ENCODE results near the gene ANAPC2.

The ANAPC2 gene

GRCh38 chr9:137173796-137174664 lies 14.3 kb downstream of the ANAPC2 start:
- DNase-seq, result no peak

- no peak for DNase-seq
Observed at GRCh38 chr9:137172901-137173795, 15.2 kb downstream of the ANAPC2 start.

- DNase-seq, result no peak
Observed at GRCh38 chr9:137171149-137171900, 17.0 kb downstream of the ANAPC2 start.

- DNase-seq, result no peak
Observed at GRCh38 chr9:137170486-137171148, 17.7 kb downstream of the ANAPC2 start.

- no peak for DNase-seq
Observed at GRCh38 chr9:137169896-137170358, 18.4 kb downstream of the ANAPC2 start, which contains the start of gene LRRC26. TSS of gene LRRC26 (minus strand) at chr9:137170051. CDS start at chr9:137169943, 108 bp downstream.

GRCh38 chr9:137168904-137169856 lies 19.2 kb downstream of the ANAPC2 start:
- no peak for DNase-seq

- no peak for DNase-seq
Observed at GRCh38 chr9:137168573-137168903, 19.8 kb downstream of the ANAPC2 start.

- no peak for DNase-seq
Observed at GRCh38 chr9:137167747-137168572, 20.4 kb downstream of the ANAPC2 start.

- no peak for DNase-seq
Observed at GRCh38 chr9:137167277-137167746, 21.0 kb downstream of the ANAPC2 start.

GRCh38 chr9:137166380-137167229 lies 21.8 kb downstream of the ANAPC2 start:
- DNase-seq, result no peak

- DNase-seq, result no peak
Observed at GRCh38 chr9:137165250-137165836, 23.0 kb downstream of the ANAPC2 start.

GRCh38 chr9:137164370-137165249 lies 23.8 kb downstream of the ANAPC2 start:
- DNase-seq, result no peak

GRCh38 chr9:137163805-137164204 lies 24.6 kb downstream of the ANAPC2 start:
- DNase-seq, result no peak

- no peak for DNase-seq
Observed at GRCh38 chr9:137163365-137163715, 25.0 kb downstream of the ANAPC2 start.

- DNase-seq, result no peak
Observed at GRCh38 chr9:137162505-137163364, 25.6 kb downstream of the ANAPC2 start.
